ENCODE data around the gene SYAP1.
"Not testable (repeated sequence)": the region's sequence is repeated elsewhere in the genome, so short reads cannot be mapped to it uniquely, and the experiment has no call there.

- not testable (repeated sequence) for TF ChIP-seq THRAP3 (IDR thresholded peaks at IDR 0.05; ENCODE audit: borderline replicate concordance); POLR2AphosphoS2 (IDR thresholded peaks at IDR 0.05; ENCODE audit: low read length); JUND (IDR thresholded peaks at IDR 0.05; ENCODE audit: borderline replicate concordance, low read depth, low read length); JUND (tag; IDR thresholded peaks at IDR 0.05; ENCODE audit: borderline replicate concordance, low read depth, low read length); ZNF24 (IDR thresholded peaks at IDR 0.05); MAX (CRISPR knock-in tag; IDR thresholded peaks at IDR 0.05); THAP12 (CRISPR knock-in tag; IDR thresholded peaks at IDR 0.05); CREB1 (IDR thresholded peaks at IDR 0.05); CREB1 (CRISPR knock-in tag; IDR thresholded peaks at IDR 0.05)
These were observed 3.8 kb upstream of the SYAP1 start for GRCh38 chrX:16715638-16716037.

All from K562 (cell line).